ENCODE measurements around the gene ATG13.
A peak's percentile ranks its signal among the peaks of the same experiment; 100 is the strongest.
"Not testable (repeated sequence)": the region's sequence is repeated elsewhere in the genome, so short reads cannot be mapped to it uniquely, and the experiment has no call there.

The ATG13 gene

GRCh38 chr11:46697723-46698122 lies 80.4 kb downstream of the ATG13 start:
- DNase-seq (ENCODE audit: low read depth in 2 of 2): no peak

GRCh38 chr11:46698597-46698996 lies 81.2 kb downstream of the ATG13 start:
- DNase-seq (ENCODE audit: low read depth in 2 of 2): no peak

GRCh38 chr11:46700241-46701077 lies 83.1 kb downstream of the ATG13 start, which contains the start of the genes ARHGAP1 and ZNF408:
TSS of gene ARHGAP1 (minus strand) at chr11:46700619. CDS start at chr11:46696107, 4,512 bp downstream.
TSS of gene ZNF408 (plus strand) at chr11:46701031. CDS start at chr11:46701048, 17 bp downstream.
- peak; percentile 97 to 99 for DNase-seq (ENCODE audit: low read depth in 2 of 2)

- no peak for DNase-seq (ENCODE audit: low read depth in 2 of 2)
Measured at GRCh38 chr11:46701078-46701654, 83.8 kb downstream of the ATG13 start.

- DNase-seq (ENCODE audit: low read depth in 2 of 2): no peak
Measured at GRCh38 chr11:46705070-46705688, 87.8 kb downstream of the ATG13 start.

- no peak for DNase-seq (ENCODE audit: low read depth in 2 of 2)
Measured at GRCh38 chr11:46706886-46707285, 89.5 kb downstream of the ATG13 start.

- DNase-seq (ENCODE audit: low read depth in 2 of 2): not testable (repeated sequence)
Measured at GRCh38 chr11:46709351-46709750, 92.0 kb downstream of the ATG13 start.

GRCh38 chr11:46710821-46711269 lies 93.5 kb downstream of the ATG13 start:
- no peak for DNase-seq (ENCODE audit: low read depth in 2 of 2)

GRCh38 chr11:46711303-46711702 lies 94.0 kb downstream of the ATG13 start:
- no peak for DNase-seq (ENCODE audit: low read depth in 2 of 2)

GRCh38 chr11:46712874-46713576 lies 95.7 kb downstream of the ATG13 start:
- no peak for DNase-seq (ENCODE audit: low read depth in 2 of 2)

- not testable (repeated sequence) for DNase-seq (ENCODE audit: low read depth in 2 of 2)
Measured at GRCh38 chr11:46717825-46718154, 100.4 kb downstream of the ATG13 start.

- no peak for DNase-seq (ENCODE audit: low read depth in 2 of 2)
Measured at GRCh38 chr11:46718155-46719019, 101.0 kb downstream of the ATG13 start.

- no peak for DNase-seq (ENCODE audit: low read depth in 2 of 2)
Measured at GRCh38 chr11:46719048-46719542, 101.7 kb downstream of the ATG13 start, which contains the start of gene F2. TSS of gene F2 (plus strand) at chr11:46719213. CDS start at chr11:46719236, 23 bp downstream.

- no peak for DNase-seq (ENCODE audit: low read depth in 2 of 2)
Measured at GRCh38 chr11:46719543-46720218, 102.3 kb downstream of the ATG13 start.

GRCh38 chr11:46721286-46721685 lies 103.9 kb downstream of the ATG13 start:
- DNase-seq (ENCODE audit: low read depth in 2 of 2): no peak

- no peak for DNase-seq (ENCODE audit: low read depth in 2 of 2)
Measured at GRCh38 chr11:46722566-46723358, 105.4 kb downstream of the ATG13 start.

GRCh38 chr11:46723359-46723680 lies 106.0 kb downstream of the ATG13 start:
- no peak for DNase-seq (ENCODE audit: low read depth in 2 of 2)

GRCh38 chr11:46724088-46724487 lies 106.7 kb downstream of the ATG13 start:
- no peak for DNase-seq (ENCODE audit: low read depth in 2 of 2)

Measured in stimulated activated CD4-positive, alpha-beta T cell treated with anti-CD3 and anti-CD28 coated beads, Interleukin-1b, Interleukin-23, amount 100 ng/mL, for 4 hours (primary cell).